ENCODE data around the gene WAC.

DNA sequence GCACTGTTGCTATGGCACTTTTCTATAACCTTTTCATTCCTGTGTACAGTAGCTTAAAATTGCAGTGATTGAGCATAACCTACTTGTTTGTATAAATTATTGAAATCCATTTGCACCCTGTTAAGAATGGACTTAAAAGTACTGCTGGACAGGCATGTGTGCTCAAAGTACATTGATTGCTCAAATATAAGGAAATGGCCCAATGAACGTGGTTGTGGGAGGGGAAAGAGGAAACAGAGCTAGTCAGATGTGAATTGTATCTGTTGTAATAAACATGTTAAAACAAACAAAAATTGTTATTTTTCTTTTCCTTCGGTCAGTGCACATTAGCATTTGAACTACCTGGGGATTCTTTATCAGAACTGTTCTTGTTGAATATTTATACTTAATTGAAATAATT is 87.3 kb downstream of the WAC start:
- TF ChIP-seq, protein P1, sequence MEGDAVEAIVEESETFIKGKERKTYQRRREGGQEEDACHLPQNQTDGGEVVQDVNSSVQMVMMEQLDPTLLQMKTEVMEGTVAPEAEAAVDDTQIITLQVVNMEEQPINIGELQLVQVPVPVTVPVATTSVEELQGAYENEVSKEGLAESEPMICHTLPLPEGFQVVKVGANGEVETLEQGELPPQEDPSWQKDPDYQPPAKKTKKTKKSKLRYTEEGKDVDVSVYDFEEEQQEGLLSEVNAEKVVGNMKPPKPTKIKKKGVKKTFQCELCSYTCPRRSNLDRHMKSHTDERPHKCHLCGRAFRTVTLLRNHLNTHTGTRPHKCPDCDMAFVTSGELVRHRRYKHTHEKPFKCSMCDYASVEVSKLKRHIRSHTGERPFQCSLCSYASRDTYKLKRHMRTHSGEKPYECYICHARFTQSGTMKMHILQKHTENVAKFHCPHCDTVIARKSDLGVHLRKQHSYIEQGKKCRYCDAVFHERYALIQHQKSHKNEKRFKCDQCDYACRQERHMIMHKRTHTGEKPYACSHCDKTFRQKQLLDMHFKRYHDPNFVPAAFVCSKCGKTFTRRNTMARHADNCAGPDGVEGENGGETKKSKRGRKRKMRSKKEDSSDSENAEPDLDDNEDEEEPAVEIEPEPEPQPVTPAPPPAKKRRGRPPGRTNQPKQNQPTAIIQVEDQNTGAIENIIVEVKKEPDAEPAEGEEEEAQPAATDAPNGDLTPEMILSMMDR (conservative IDR thresholded peaks at IDR 0.05; ENCODE audit: low read depth, low read length), result no peak
- TF ChIP-seq EZH2 (IDR thresholded peaks at IDR 0.05; ENCODE audit: borderline replicate concordance, low read depth, low read length, poor library complexity, severe bottlenecking), result no peak

Data from A673 (cell line).